ENCODE data around the gene RAB24.

GRCh38 chr5:177353093-177353492 lies 49.6 kb upstream of the RAB24 start:
- TF ChIP-seq CTCF (IDR thresholded peaks at IDR 0.05; ENCODE audit: borderline replicate concordance, extremely low read depth, low read length, poor library complexity, severe bottlenecking), result no peak
- no peak for TF ChIP-seq EZH2 (IDR thresholded peaks at IDR 0.05; ENCODE audit: borderline replicate concordance, low read depth, low read length, severe bottlenecking)

Data from DND-41 (cell line).